HG03025 (cell line): ENCODE measurements around the gene PPM1F.

Experiments used
- ATAC-seq: cut with Tn5 transposase; IDR thresholded peaks from one replicate; pipeline ENCODE4 v1.9.1; 2021; ENCODE audit warnings: mild to moderate bottlenecking, moderate library complexity; ENCODE audit not compliant: unreplicated experiment, low FRiP score

Gene PPM1F, protein sequence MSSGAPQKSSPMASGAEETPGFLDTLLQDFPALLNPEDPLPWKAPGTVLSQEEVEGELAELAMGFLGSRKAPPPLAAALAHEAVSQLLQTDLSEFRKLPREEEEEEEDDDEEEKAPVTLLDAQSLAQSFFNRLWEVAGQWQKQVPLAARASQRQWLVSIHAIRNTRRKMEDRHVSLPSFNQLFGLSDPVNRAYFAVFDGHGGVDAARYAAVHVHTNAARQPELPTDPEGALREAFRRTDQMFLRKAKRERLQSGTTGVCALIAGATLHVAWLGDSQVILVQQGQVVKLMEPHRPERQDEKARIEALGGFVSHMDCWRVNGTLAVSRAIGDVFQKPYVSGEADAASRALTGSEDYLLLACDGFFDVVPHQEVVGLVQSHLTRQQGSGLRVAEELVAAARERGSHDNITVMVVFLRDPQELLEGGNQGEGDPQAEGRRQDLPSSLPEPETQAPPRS

GRCh38 chr22:21952586-21953571 lies at the start of gene PPM1F:
PPM1F (minus strand) TSS chr22:21952848; CDS start chr22:21946048, 6,800 bp downstream.
- no peak for ATAC-seq

DNA sequence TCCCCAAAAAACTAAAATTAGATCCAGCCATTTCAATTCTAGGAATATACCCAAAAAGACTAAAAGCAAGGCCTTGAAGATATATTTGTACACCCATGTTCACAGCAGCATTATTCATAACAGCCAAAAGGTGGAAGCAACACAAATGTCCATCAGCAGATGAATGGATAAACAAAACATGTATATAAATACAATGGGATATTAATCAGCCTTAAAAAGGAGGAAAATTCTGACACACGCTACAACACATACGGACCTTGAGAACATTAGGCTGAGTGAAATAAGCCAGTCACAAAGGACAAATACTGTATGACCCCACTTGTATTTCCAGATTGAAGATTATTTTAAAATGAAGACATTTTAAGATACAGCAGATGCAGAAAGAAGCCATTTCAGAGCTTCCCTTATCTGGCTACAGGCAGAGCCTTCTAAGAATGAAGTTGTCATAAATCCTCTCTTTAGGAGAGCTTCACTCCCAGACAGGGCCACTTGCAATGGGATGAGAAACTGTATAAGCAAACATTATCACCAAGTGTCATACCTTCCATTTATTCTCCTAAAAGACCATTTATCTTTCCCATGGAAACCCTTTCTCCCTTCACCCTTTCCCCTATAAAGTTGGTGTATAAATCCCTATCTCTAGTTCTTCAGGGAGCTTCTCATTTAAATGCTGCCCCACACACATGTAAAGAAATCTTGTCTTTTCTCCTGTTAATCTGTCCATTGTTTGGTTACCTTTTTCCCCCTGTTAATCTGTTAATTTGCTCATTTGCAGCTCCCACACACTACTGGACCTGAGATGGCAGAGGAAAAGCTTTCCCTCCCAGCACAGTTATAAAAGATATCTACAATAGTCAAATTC lies 49.2 kb upstream of the PPM1F start:
- no peak for ATAC-seq

- no peak for ATAC-seq
Measured at GRCh38 chr22:21998595-21999247, 46.1 kb upstream of the PPM1F start.

DNA sequence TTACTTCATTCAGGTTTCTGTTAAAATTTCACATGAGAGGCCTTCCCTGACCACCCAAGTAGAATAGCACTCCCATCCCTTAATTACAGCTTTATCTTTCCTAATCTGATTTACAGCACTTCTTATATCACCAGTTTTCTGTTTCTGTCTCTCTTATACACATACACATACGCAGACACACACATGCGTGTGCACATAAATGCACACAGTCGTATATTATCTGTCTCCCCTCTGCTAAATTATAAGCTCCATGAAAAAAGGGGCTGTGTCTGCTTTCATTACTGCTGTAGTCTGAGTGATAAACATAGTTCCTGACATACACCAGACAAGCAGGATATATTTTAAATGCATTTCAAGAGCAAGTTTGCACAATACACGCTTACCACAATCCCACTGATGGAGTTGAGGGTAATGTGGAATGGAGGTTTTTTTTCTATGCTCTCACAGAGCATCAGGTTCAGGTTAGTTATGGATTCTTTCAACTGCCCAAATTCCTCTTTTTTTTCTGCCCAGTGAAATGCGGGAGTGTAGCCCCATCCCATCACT lies 43.6 kb upstream of the PPM1F start:
- no peak for ATAC-seq

DNA sequence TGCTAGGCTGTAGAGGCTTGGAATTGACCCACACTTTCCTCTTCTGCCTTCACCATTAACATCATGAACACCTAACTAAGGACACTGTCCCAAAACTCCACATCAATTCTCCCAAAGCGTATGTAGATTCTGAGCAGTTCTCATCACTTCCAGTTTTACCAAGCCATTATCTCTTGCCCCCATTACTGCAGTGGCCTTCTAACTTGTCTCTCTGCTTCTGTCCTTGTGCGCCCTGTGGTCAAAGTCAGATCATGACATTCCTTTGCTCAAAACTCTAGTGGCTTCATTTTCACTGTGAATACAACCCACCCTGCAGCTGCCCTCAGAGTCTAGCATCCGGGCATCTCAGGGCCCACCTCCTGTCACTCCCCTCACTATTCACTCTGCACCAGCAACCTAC lies 43.0 kb upstream of the PPM1F start:
- no peak for ATAC-seq

GRCh38 chr22:21994881-21995444 lies 42.3 kb upstream of the PPM1F start:
- ATAC-seq, result no peak

- ATAC-seq, result no peak
Measured at GRCh38 chr22:21992593-21993237, 40.1 kb upstream of the PPM1F start.

- no peak for ATAC-seq
Measured at GRCh38 chr22:21991774-21992173, 39.1 kb upstream of the PPM1F start.

DNA sequence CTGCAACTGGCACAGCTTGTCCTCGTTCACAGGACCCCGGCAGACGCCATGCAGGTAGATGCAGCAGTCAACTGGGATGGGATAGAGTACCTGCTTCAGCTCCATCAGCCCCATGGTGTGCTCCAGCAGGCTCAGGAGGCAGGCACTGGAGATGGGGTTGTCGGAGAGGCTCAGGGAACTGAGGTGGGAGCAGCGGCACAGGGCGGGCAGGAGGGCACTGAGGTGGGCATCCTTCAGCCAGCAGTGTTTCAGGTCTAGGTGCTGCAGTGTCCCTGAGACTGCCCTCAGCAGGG lies 38.6 kb upstream of the PPM1F start:
- ATAC-seq, result no peak

GRCh38 chr22:21990445-21991303 lies 38.0 kb upstream of the PPM1F start:
- ATAC-seq, result no peak

DNA sequence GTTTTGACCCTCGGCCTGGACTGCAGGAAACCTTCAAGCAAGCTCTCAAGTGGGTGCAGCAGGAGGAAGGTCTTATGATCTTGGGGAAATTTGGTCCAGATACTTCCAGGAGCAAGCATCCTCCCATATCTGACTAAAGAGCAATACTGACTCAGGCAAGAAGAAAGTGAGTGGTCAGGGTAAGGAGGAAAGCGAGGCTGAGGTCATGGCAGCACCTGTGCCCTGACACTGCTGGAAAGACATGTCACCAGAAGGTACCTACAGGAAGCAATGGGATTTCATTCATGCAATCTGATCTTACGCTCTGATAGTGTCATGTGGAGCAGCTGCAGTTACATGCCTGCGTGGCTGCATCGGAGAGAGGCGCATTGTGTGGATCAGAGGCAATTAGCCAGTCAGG lies 36.4 kb upstream of the PPM1F start:
- no peak for ATAC-seq

GRCh38 chr22:21985214-21985613 lies 32.6 kb upstream of the PPM1F start:
- ATAC-seq, result no peak

DNA sequence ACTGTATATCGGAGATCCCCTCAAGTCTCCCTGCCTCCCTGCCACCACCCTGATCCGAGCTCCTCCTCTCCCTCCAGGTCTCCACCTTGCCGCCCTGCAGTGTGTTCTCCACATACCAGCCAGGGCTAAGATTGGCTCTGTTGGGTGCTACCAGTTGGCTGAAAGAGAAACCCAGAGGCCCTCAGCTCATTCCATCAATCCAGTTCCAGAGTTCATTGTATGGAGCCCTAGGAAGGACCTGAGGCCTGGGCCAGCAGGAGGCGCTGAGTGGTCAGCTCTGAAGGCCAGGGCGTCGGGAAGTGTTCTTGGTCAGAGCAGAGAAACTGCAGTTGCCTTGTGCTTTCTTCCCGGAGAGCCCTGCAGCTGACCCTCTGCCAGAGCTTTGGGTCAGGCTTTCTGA lies 32.1 kb upstream of the PPM1F start:
- ATAC-seq, result no peak

DNA sequence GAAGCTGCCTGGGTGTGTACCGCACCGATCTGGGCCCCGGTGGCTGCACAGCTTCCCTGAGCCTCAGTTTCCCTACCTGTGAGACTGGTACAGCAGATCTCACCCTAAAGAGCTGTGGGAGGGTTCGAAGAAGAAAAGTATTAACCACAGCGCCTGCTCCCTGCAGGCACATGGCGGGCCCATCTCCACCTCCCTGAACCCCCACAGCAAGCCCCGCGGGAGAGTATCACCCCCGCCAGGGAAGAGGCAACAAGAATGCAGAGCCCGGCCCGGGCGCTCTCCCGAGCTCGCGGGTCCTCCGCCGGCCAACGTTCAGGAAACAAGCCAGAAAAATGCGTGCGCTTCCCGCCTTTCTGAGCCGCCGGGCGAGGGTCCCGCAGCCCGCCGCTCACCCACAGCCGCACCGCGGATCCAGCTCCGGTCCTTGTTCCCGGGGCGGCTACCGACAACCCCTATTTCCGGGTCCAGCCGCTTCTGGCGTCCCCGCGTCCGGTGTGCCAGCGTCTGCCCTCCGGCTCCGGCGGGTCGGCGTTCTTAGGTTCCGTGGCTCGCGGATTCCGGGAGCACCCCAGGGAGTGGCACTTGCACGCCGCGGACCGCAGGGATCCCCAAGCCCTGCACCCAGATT lies 29.8 kb upstream of the PPM1F start, which contains the start of gene TOP3B:
TSS of gene TOP3B (minus strand) at position 450 of the 628 bp plus-strand sequence. CDS start 7,078 bp downstream, outside the sequence.
- no peak for ATAC-seq

GRCh38 chr22:21981874-21982273 lies 29.2 kb upstream of the PPM1F start:
- ATAC-seq, result no peak

GRCh38 chr22:21980547-21980946 lies 27.9 kb upstream of the PPM1F start:
- no peak for ATAC-seq

GRCh38 chr22:21978564-21979386 lies 26.1 kb upstream of the PPM1F start:
- ATAC-seq, result no peak
